HG02642 (cell line): ENCODE results near the gene BPIFB3.
"Not testable (repeated sequence)": the region's sequence is repeated elsewhere in the genome, so short reads cannot be mapped to it uniquely, and the experiment has no call there.

Source experiments
- ATAC-seq: cut with Tn5 transposase; IDR thresholded peaks from one replicate; pipeline ENCODE4 v1.9.1; 2021; ENCODE audit warnings: mild to moderate bottlenecking; ENCODE audit not compliant: unreplicated experiment, poor library complexity

Gene BPIFB3

GRCh38 chr20:33082546-33082945, 28.8 kb downstream of the BPIFB3 start:
- no peak for ATAC-seq

DNA sequence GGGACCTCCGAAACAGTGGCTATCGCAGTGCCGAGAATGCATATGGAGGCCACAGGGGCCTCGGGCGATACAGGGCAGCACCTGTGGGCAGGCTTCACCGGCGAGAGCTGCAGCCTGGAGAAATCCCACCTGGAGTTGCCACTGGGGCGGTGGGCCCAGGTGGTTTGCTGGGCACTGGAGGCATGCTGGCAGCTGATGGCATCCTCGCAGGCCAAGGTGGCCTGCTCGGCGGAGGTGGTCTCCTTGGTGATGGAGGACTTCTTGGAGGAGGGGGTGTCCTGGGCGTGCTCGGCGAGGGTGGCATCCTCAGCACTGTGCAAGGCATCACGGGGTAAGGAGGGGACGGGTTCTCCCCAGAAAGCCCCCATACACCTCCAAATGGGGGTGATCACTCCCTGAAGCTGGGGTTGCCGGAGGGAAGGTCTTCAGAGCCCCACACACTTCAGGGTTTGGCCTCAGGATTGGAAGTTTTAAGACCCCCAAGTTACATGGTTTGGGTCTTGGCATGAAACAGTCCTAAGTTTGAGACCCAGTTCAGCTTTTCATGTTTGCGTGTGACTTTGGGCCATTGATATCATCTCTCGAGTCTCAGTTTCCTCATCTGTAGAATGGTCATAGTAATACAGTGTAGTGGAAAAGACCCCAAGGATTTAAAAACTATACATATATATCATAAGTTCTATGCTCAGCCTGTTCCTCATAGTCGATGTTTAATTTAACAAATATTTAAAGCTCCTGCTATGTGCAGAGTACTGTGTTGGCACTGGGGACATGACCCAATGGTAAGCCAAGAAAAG, 30.0 kb downstream of the BPIFB3 start:
- ATAC-seq: no peak

GRCh38 chr20:33084722-33085121, 31.0 kb downstream of the BPIFB3 start:
- no peak for ATAC-seq

DNA sequence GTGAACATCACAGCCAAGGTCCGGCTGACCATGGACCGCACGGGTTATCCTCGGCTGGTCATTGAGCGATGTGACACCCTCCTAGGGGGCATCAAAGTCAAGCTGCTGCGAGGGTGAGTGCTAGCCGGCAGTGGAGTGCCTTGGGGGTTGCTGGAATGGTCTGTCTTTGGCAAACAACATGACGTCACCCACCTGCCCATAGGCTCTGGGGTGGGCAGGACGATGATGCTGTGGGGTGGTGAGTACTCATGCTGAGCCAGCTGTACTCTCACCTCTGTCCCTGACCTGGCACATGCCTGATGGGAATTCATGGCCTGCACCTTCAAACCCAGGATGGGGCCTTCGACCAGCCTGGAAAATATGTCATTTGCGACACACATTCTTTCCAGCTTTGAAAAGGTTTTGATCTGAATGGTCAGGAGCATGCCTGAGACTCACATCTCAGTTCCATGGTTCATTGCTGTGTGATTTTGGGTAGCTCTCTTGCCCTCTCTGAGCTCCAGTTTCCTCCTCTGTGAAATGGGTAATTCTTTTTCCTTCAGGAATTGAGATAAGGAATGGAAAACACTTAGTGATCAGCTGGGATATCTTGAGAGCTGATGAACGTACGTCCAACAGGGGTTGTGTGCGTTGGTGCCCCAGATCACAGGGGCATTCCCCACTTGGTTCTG, 32.5 kb downstream of the BPIFB3 start:
- no peak for ATAC-seq

DNA sequence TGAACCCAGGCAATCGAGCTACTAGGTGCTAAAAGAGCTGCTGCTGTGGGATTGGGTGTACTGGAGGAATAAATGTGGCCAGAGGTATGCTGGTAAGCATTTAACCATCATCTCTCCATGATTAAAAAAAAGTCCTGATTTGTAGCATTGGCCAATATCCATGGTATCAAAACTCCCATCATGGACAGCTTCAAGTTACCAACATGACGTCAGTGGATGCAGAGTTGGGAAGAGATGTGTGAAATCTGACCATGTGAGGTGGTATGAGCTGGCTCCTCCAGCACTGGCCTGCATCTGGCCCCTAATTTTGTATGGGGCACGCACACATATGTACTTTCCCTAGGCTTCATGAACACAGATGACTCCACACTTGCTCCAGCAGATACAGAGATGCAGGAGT, 37.4 kb downstream of the BPIFB3 start:
- ATAC-seq: no peak

- ATAC-seq: no peak
Measured at GRCh38 chr20:33091693-33092092, 38.0 kb downstream of the BPIFB3 start.

DNA sequence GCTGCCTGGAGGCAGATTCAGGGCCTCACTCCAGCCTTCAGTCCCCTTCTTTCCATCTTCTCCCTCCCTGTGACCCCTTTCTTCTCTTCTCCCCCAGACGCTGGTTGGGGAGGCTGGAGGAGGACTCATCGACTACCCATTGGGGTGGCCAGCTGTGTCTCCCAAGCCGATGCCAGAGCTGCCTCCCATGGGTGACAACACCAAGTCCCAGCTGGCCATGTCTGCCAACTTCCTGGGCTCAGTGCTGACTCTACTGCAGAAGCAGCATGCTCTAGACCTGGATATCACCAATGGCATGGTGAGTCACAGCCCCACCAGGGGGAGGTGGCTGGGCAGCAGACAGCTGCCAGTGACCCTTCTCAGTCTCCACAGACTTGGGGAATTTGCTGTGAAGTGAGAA, 38.7 kb downstream of the BPIFB3 start:
- ATAC-seq: no peak

GRCh38 chr20:33093074-33093473, 39.4 kb downstream of the BPIFB3 start:
- no peak for ATAC-seq

GRCh38 chr20:33093582-33093981, 39.9 kb downstream of the BPIFB3 start:
- ATAC-seq: no peak

DNA sequence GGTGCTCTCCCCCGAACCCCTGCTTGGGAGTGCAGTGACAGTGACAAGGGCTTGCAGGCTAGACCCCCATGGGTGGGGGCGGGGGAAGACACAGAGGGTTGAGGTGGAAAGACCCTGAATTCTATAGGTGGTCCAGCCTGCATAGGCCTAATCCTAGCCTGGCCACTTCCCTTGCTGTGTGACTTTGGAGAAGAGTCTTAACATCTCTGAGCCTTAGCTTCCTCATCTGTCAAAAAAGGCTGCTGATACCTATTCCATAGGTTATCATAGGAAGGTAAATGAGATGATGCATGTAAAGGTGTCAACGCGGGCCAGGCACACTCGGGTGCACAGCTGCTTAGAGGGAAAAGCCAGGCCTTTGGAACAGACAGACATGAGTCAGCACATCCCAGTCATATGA, 41.5 kb downstream of the BPIFB3 start:
- ATAC-seq: no peak

GRCh38 chr20:33095902-33096584, 42.3 kb downstream of the BPIFB3 start:
- not testable (repeated sequence) for ATAC-seq

- no peak for ATAC-seq
Measured at GRCh38 chr20:33097001-33097400, 43.3 kb downstream of the BPIFB3 start.

- no peak for ATAC-seq
Measured at GRCh38 chr20:33099843-33100538, 46.3 kb downstream of the BPIFB3 start.

GRCh38 chr20:33103556-33103955, 49.9 kb downstream of the BPIFB3 start:
- no peak for ATAC-seq

- no peak for ATAC-seq
Measured at GRCh38 chr20:33104336-33104735, 50.6 kb downstream of the BPIFB3 start.

DNA sequence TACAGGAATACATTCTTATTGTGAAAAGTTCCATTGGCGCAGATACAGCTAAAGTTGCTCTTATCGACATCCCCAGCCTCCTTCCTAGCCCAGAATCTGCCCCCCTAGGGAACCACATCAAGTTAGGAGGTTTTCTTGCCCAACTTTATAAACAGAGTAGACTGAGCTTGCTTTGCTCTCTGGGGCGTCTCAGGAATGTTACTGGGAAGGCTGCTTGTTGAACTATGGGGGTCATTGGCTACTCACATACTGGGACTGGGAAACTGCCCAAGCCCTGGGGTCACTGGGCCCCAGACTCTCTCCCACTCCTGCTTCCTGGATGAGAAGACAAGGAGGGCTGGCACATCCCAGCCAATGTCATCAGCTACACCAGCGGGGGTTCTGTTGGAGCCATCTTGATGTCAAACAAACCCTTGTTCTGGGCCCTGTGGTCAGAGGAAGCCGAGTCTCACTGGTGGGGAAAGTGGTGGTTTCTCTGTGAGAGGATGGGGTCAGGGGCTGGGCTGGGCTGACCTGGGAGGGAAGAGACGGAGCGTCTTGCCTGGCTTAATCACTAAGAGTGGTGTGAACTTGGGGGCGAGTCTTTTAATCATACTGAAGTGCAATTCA, 51.7 kb downstream of the BPIFB3 start:
- ATAC-seq: no peak

GRCh38 chr20:33106058-33106620, 52.4 kb downstream of the BPIFB3 start:
- ATAC-seq: not testable (repeated sequence)

DNA sequence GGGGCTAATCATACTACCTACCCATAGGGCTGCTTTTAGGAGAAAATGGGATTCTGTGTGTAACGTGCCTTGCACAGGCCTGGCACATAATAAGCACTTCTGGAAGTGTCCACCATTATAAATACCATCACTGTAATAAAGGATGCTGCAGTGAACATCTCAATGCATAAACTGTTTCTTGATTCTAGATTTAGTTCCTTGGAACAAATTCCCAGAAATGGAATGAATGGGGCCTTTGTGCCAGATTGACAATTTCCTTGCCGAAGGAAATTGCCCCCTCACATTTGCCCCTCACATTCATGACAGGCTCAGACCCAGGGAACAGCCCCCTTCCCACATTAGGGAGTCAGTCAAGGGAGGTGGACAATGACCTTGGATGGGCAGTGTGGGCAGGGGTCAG, 55.0 kb downstream of the BPIFB3 start:
- no peak for ATAC-seq

DNA sequence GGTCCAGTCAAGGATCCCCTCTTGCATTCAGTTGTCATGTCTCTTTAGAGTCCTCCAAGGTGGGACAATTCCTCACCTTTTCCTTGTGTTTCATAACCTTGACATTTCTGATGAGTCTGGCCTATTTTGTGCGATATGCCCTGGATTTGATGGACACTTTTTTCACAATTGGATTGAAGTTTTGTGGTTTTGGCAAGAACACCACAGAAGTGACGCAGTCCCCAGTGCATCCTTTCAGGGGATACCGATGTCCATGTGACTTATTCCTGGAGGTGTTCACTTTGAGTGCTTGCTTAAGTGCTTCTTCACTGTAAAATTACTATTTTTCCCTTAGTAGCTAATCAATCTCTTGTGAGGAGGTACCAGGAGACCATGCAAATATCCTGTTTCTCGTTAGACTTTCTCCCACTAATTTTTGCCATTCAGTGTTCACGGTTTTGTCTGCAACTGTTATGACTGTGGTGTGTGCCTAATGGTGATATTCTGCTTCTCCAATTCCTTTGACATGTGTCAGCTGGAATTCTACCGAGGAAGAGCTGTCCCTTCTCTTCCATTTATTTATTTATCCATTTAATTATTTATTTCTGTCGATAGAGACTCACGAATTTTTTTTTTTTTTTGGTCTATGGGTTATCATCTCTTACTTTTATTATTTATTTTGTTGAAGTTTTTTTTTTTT, 56.6 kb downstream of the BPIFB3 start:
- no peak for ATAC-seq
